Transverse colon (tissue), 4 donors: ENCODE data around the gene SLC8A3. TPM values are rescaled to one million over a fixed set of nuclear protein-coding genes. Genes with fewer than 3 reads are reported as not detected.

Experiments used
- DNase-seq: peaks from one replicate; pipeline ENCODE4 v3.0.0-alpha.2; 2019
- H3K27ac ChIP-seq, 4 donors: fragments of 200-600 bp; sonication (generic); 2 replicates each; pipeline ENCODE4 v1.5.1; 2016 to 2018; ENCODE audit warnings: inconsistent platforms in 4 of 4
- H3K27me3 ChIP-seq: fragments of 200-600 bp; sonication (generic); 2 replicates; pipeline ENCODE4 v1.5.1; 2017; ENCODE audit warnings: inconsistent platforms
- H3K36me3 ChIP-seq, 4 donors: fragments of 200-600 bp; sonication (generic); 2 replicates each; pipeline ENCODE4 v1.5.1; 2017 to 2019; ENCODE audit warnings: inconsistent platforms in 4 of 4
- H3K4me1 ChIP-seq, 4 donors: fragments of 200-600 bp; sonication (generic); 2 replicates each; pipeline ENCODE4 v1.5.1; 2017 to 2020; ENCODE audit warnings: inconsistent platforms in 4 of 4
- H3K4me3 ChIP-seq, 4 donors: fragments of 200-600 bp; sonication (generic); 1 replicate in 1 of 4; 2 replicates in 3 of 4; pipeline versions ENCODE4 v1.5.1 to v1.6.1; 2017 to 2019; ENCODE audit warnings: inconsistent platforms in 4 of 4
- H3K9me3 ChIP-seq, 2 donors: fragments of 200-600 bp; sonication (generic); 2 replicates each; pipeline ENCODE4 v1.5.1; 2017 to 2019; ENCODE audit warnings: inconsistent platforms in 2 of 2
- EP300 ChIP-seq: sonication (generic); formaldehyde crosslinking; IDR thresholded peaks from one replicate; pipeline ENCODE4 v1.6.1; 2017; ENCODE audit warnings: antibody characterized with exemption, low read depth
- POLR2A ChIP-seq: fragments of 450-650 bp; IDR thresholded peaks from one replicate; pipeline ENCODE4 v1.6.1; 2016; ENCODE audit warnings: antibody characterized with exemption, mild to moderate bottlenecking, moderate library complexity
- POLR2AphosphoS5 ChIP-seq, 3 donors: sonication (generic); formaldehyde crosslinking; IDR thresholded peaks; one replicate each; pipeline ENCODE4 v1.6.1; 2016; ENCODE audit warnings: antibody characterized with exemption in 3 of 3
- WGBS, 2 donors: methylation state at CpG; one replicate each; pipeline ENCODE4 v1.1.5; 2018; ENCODE audit warnings: low coverage in 1 of 2; 5-methylcytosine and 5-hydroxymethylcytosine counted together
- in situ Hi-C, 4 donors: fragments of 200-750 bp; cut with MboI; loops; one replicate each; pipeline versions ENCODE4 v1.15.0 to v1.15.1; 2017; ENCODE audit warnings: low sequenced_read_pairs in 3 of 4, low pct_ligation_motif_present in 1 of 4, low pct_unique_long_range_greater_than_20kb in 1 of 4
- intact Hi-C: fragments of 100-400 bp; cut with DNase I; formaldehyde crosslinking; loops from one replicate; pipeline ENCODE4 v1.15.1; 2023; ENCODE audit warnings: low total_unique reads
- total RNA-seq, 4 donors: library from RNA; depleted of rRNA; stranded (reverse); fragments of >200 nt; gene quantifications; one replicate each; pipeline ENCODE4 v1.1.0, GENCODE V29; 2016
- TF ChIP-seq, protein P1 (sequence below), 5 experiments: fragments of 200-600 bp in 3 of 5; fragments of 450-650 bp in 2 of 5; sonication (generic) in 3 of 5; IDR thresholded peaks; 1 replicate in 2 of 5; 2 replicates in 3 of 5; pipeline ENCODE4 v1.5.1; 2016 to 2017; ENCODE audit warnings: antibody characterized with exemption in 5 of 5, inconsistent platforms in 3 of 5, mild to moderate bottlenecking in 2 of 5, moderate library complexity in 1 of 5

Gene SLC8A3
- total RNA-seq, 4 donors from 2014 or later: 0.27 to 1.9 (median 0.32) TPM; not detected in 1

GRCh38 chr14:70045310-70045709, 143.4 kb downstream of the SLC8A3 start:
- no peaks in the 10 kb centered on the region for H3K36me3 ChIP-seq
- TF ChIP-seq EP300: no peak
- no peak for TF ChIP-seq POLR2AphosphoS5 (IDR thresholded peaks at IDR 0.05)
- TF ChIP-seq, protein P1, sequence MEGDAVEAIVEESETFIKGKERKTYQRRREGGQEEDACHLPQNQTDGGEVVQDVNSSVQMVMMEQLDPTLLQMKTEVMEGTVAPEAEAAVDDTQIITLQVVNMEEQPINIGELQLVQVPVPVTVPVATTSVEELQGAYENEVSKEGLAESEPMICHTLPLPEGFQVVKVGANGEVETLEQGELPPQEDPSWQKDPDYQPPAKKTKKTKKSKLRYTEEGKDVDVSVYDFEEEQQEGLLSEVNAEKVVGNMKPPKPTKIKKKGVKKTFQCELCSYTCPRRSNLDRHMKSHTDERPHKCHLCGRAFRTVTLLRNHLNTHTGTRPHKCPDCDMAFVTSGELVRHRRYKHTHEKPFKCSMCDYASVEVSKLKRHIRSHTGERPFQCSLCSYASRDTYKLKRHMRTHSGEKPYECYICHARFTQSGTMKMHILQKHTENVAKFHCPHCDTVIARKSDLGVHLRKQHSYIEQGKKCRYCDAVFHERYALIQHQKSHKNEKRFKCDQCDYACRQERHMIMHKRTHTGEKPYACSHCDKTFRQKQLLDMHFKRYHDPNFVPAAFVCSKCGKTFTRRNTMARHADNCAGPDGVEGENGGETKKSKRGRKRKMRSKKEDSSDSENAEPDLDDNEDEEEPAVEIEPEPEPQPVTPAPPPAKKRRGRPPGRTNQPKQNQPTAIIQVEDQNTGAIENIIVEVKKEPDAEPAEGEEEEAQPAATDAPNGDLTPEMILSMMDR (IDR thresholded peaks at IDR 0.05): no peak
- no peak for TF ChIP-seq POLR2A
- H3K27ac ChIP-seq: no peak overlapping the region
- peaks cover 0 to 7% (median 3%) of the 10 kb centered on the region in 4 donors for H3K4me1 ChIP-seq
- WGBS, 2 donors: 63 to 73% methylated on average over 4 of the region's 4 CpGs
- no peaks in the 10 kb centered on the region for H3K9me3 ChIP-seq
- intact Hi-C loops: no loop called here
- in situ Hi-C loops: no loop called here
- no peak for DNase-seq
- peaks cover 8% of the 10 kb centered on the region for H3K27me3 ChIP-seq
- H3K4me3 ChIP-seq: no peak overlapping the region

GRCh38 chr14:70043001-70043400, 145.8 kb downstream of the SLC8A3 start:
- WGBS, 2 donors: 50 to 83% methylated on average over 1 to 2 of the region's 2 CpGs
- no peak overlapping the region for H3K4me3 ChIP-seq
- TF ChIP-seq, protein P1 (IDR thresholded peaks at IDR 0.05): no peak
- TF ChIP-seq POLR2A (no peak), POLR2AphosphoS5 (IDR thresholded peaks at IDR 0.05) (no peak), EP300 (no peak)
- intact Hi-C loops (no loop called here), in situ Hi-C loops (no loop called here)
- DNase-seq: no peak
- H3K36me3 ChIP-seq: no peaks in the 10 kb centered on the region
- no peaks in the 10 kb centered on the region for H3K9me3 ChIP-seq
- peaks cover 0 to 7% (median 3%) of the 10 kb centered on the region in 4 donors for H3K4me1 ChIP-seq
- H3K27ac ChIP-seq: no peak overlapping the region
- peaks cover 8% of the 10 kb centered on the region for H3K27me3 ChIP-seq

GRCh38 chr14:70036665-70037064, 152.1 kb downstream of the SLC8A3 start:
- H3K4me1 ChIP-seq: no peaks in the 10 kb centered on the region
- no peaks in the 10 kb centered on the region for H3K27me3 ChIP-seq
- no peak overlapping the region for H3K27ac ChIP-seq
- no peak for DNase-seq
- H3K4me3 ChIP-seq: no peak overlapping the region
- 74% methylated on average over 1 of the region's 1 CpG; no CpG with 5 or more reads in 1 of the 2 donors for WGBS, 2 donors
- H3K9me3 ChIP-seq: no peaks in the 10 kb centered on the region
- in situ Hi-C loops: no loop called here
- intact Hi-C loops: no loop called here
- H3K36me3 ChIP-seq: no peaks in the 10 kb centered on the region
- no peak for TF ChIP-seq POLR2AphosphoS5 (IDR thresholded peaks at IDR 0.05)
- TF ChIP-seq, protein P1 (IDR thresholded peaks at IDR 0.05): no peak
- TF ChIP-seq POLR2A: no peak
- TF ChIP-seq EP300: no peak

DNA sequence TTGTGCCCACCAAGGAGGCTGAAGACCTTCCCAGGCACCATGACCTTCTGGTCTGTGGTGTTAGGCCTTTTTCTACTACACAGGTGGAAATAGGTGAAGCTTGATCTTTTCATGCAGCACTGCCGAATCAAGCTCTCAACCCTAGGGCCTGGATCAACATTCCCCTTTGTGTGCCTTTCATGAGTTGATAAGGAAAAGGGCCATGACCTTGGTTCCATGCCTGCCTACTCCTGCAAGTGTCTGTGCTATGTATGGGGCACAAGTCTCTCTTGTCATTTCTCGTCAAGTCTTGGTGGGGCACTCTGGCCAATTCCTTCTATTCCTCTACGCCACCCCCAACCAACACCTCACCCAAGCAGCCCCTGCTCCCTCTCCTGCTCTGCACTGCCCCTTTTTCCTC, 154.5 kb downstream of the SLC8A3 start:
- Histone ChIP-seq H3K4me1 (no peaks in the 10 kb centered on the region), H3K9me3 (no peaks in the 10 kb centered on the region), H3K27me3 (no peaks in the 10 kb centered on the region), H3K4me3 (no peak overlapping the region), H3K36me3 (no peaks in the 10 kb centered on the region), H3K27ac (no peak overlapping the region)
- in situ Hi-C loops (loop anchor here in 1 of 4 donors (5.0 kb wide), 1 partner anchor 62 kb away; no protein-coding TSS in a partner anchor), intact Hi-C loops (no loop called here)
- no peak for DNase-seq
- 90% methylated on average over 3 of the region's 3 CpGs; no CpG with 5 or more reads in 1 of the 2 donors for WGBS, 2 donors
- TF ChIP-seq POLR2AphosphoS5 (IDR thresholded peaks at IDR 0.05): no peak
- no peak for TF ChIP-seq POLR2A
- no peak for TF ChIP-seq EP300
- TF ChIP-seq, protein P1 (IDR thresholded peaks at IDR 0.05): no peak
